HEK293 (cell line): ENCODE measurements around the gene SSU72.
A peak's percentile ranks its signal among the peaks of the same experiment; 100 is the strongest.
"Not testable (repeated sequence)": the region's sequence is repeated elsewhere in the genome, so short reads cannot be mapped to it uniquely, and the experiment has no call there.

Experiments used
- CTCF ChIA-PET: fragments of 350-600 bp; formaldehyde crosslinking; extraction: SDS; loops from one replicate; lab custom pipeline; 2021; ENCODE audit warnings: antibody characterized with exemption; lab: Yijun Ruan, JAX
- POLR2A ChIA-PET: fragments of 300-600 bp; formaldehyde crosslinking; extraction: SDS; loops from one replicate; lab custom pipeline; 2020; ENCODE audit warnings: antibody characterized with exemption, inconsistent platforms; lab: Yijun Ruan, JAX
- H3K27ac ChIP-seq: fragments of 200-500 bp; sonication (Bioruptor generic); 2 replicates; pipeline ENCODE4 v1.5.1; 2014; ENCODE audit warnings: low read depth, low read length, control low read depth, inconsistent platforms; ENCODE audit errors: extremely low read depth
- H3K36me3 ChIP-seq, 2 experiments: fragments of 200-500 bp in 1 of 2; sonication (Bioruptor generic) in 1 of 2; 1 replicate in 1 of 2; 2 replicates in 1 of 2; pipeline ENCODE4 v1.5.1; 2014 to 2017; ENCODE audit warnings: inconsistent platforms in 2 of 2, low read length in 2 of 2; ENCODE audit not compliant: control insufficient read depth in 2 of 2, insufficient read depth in 1 of 2
- H3K4me1 ChIP-seq: fragments of 200-500 bp; sonication (Bioruptor generic); 2 replicates; pipeline ENCODE4 v1.5.1; 2014; ENCODE audit warnings: mild to moderate bottlenecking, low read length, inconsistent platforms; ENCODE audit not compliant: control insufficient read depth, insufficient read depth
- H3K4me3 ChIP-seq: 2 replicates; pipeline ENCODE4 v1.5.1; 2011; ENCODE audit warnings: low read depth, mild to moderate bottlenecking, control low read depth, low read length, moderate library complexity
- H3K9me3 ChIP-seq: fragments of 200-500 bp; sonication (Bioruptor generic); 2 replicates; pipeline ENCODE4 v1.5.1; 2014; ENCODE audit warnings: low read depth, low read length, inconsistent platforms; ENCODE audit not compliant: control insufficient read depth, insufficient read depth
- EGR2 ChIP-seq: fragments of 450-650 bp; formaldehyde crosslinking; IDR thresholded peaks from 2 replicates; pipeline ENCODE4 v1.5.1; 2016; ENCODE audit warnings: low read depth, missing biosample characterization, missing genetic modification characterization
- KLF9 ChIP-seq: fragments of 450-650 bp; formaldehyde crosslinking; IDR thresholded peaks from 2 replicates; pipeline ENCODE4 v1.5.1; 2016; ENCODE audit warnings: missing biosample characterization, missing genetic modification characterization, low read depth
- ZBTB10 ChIP-seq: fragments of 450-650 bp; formaldehyde crosslinking; IDR thresholded peaks from 2 replicates; pipeline ENCODE4 v1.5.1; 2016; ENCODE audit warnings: missing biosample characterization, missing genetic modification characterization
- ZFHX2 ChIP-seq: fragments of 450-650 bp; formaldehyde crosslinking; conservative IDR thresholded peaks from 2 replicates; pipeline ENCODE4 v1.5.1; 2016; ENCODE audit warnings: missing biosample characterization, missing genetic modification characterization
- ZFP3 ChIP-seq: fragments of 450-650 bp; formaldehyde crosslinking; IDR thresholded peaks from 2 replicates; pipeline ENCODE4 v1.5.1; 2016; ENCODE audit warnings: low read depth, missing biosample characterization, missing genetic modification characterization
- ZNF148 ChIP-seq: fragments of 450-650 bp; formaldehyde crosslinking; IDR thresholded peaks from 2 replicates; pipeline ENCODE4 v1.5.0; 2017; ENCODE audit warnings: missing biosample characterization, missing genetic modification characterization, borderline replicate concordance
- ZNF366 ChIP-seq: fragments of 450-650 bp; formaldehyde crosslinking; conservative IDR thresholded peaks from 2 replicates; pipeline ENCODE4 v1.5.1; 2016; ENCODE audit warnings: missing biosample characterization, missing genetic modification characterization
- ZNF398 ChIP-seq: fragments of 450-650 bp; formaldehyde crosslinking; IDR thresholded peaks from 2 replicates; pipeline ENCODE4 v1.5.1; 2017; ENCODE audit warnings: missing biosample characterization, missing genetic modification characterization
- ZNF785 ChIP-seq: fragments of 450-650 bp; formaldehyde crosslinking; IDR thresholded peaks from 2 replicates; pipeline ENCODE4 v1.5.1; 2016; ENCODE audit warnings: missing biosample characterization, missing genetic modification characterization
- ZSCAN4 ChIP-seq: fragments of 450-650 bp; formaldehyde crosslinking; IDR thresholded peaks from 2 replicates; pipeline ENCODE4 v1.5.1; 2017; ENCODE audit warnings: missing biosample characterization, missing genetic modification characterization

The SSU72 gene

GRCh38 chr1:1517973-1518620, 56.6 kb downstream of the SSU72 start:
- TF ChIP-seq EGR2 (tag by site-specific recombination) (peak; percentile 95), ZBTB10 (0 out of 2 replicates have a peak, but pooled peaks have one; percentile 22), ZNF148 (tag by site-specific recombination) (no peak), ZNF366 (tag by site-specific recombination) (no peak), ZFHX2 (peak; percentile 88), ZNF785 (0 out of 2 replicates have a peak, but pooled peaks have one; percentile 24), ZNF398 (0 out of 2 replicates have a peak, but pooled peaks have one; percentile 10), KLF9 (0 out of 2 replicates have a peak, but pooled peaks have one; percentile 14), ZFP3 (tag by site-specific recombination) (no peak), ZSCAN4 (tag by site-specific recombination) (peak; percentile 95)
- TF ChIP-seq, all 188 proteins: peak for 7
- Histone ChIP-seq H3K4me3 (no peak overlapping the region), H3K4me1 (no peaks in the 10 kb centered on the region), H3K27ac (no peak overlapping the region), H3K9me3 (no peaks in the 10 kb centered on the region), H3K36me3 (peaks cover 22 to 70% of the 10 kb centered on the region in 2 experiments; a peak in 2 of 3 replicates)
- CTCF ChIA-PET, result no interaction called here
- POLR2A ChIA-PET, result no interaction called here

- peaks cover 19 to 59% of the 10 kb centered on the region in 2 experiments; a peak in 2 of 3 replicates for H3K36me3 ChIP-seq
- H3K4me3 ChIP-seq, H3K27ac ChIP-seq, CTCF ChIA-PET, H3K4me1 ChIP-seq, POLR2A ChIA-PET, H3K9me3 ChIP-seq: not testable (repeated sequence)
Observed at GRCh38 chr1:1516923-1517322, 57.7 kb downstream of the SSU72 start.

- H3K4me3 ChIP-seq, H3K27ac ChIP-seq, H3K9me3 ChIP-seq, CTCF ChIA-PET, H3K4me1 ChIP-seq, POLR2A ChIA-PET: not testable (repeated sequence)
- H3K36me3 ChIP-seq, result peaks cover 14 to 37% of the 10 kb centered on the region in 2 experiments; a peak in 2 of 3 replicates
Observed at GRCh38 chr1:1514376-1514775, 60.3 kb downstream of the SSU72 start.
